HG03565 (cell line): ENCODE data around the gene ASZ1.

ENCODE experiments used
- ATAC-seq: cut with Tn5 transposase; IDR thresholded peaks from one replicate; pipeline ENCODE4 v1.9.1; 2021; ENCODE audit warnings: mild to moderate bottlenecking, moderate library complexity; ENCODE audit not compliant: unreplicated experiment

The ASZ1 gene

GRCh38 chr7:117347962-117348672 lies 79.2 kb downstream of the ASZ1 start:
- peak; percentile 88 for ATAC-seq

- ATAC-seq = no peak
Measured at GRCh38 chr7:117347480-117347879, 79.8 kb downstream of the ASZ1 start.

GRCh38 chr7:117346161-117346560 lies 81.1 kb downstream of the ASZ1 start:
- ATAC-seq = no peak

GRCh38 chr7:117338020-117338419 lies 89.3 kb downstream of the ASZ1 start:
- ATAC-seq = no peak

GRCh38 chr7:117333168-117333567 lies 94.1 kb downstream of the ASZ1 start:
- no peak for ATAC-seq

GRCh38 chr7:117332031-117332430 lies 95.3 kb downstream of the ASZ1 start:
- no peak for ATAC-seq

- no peak for ATAC-seq
Measured at GRCh38 chr7:117325836-117326235, 101.5 kb downstream of the ASZ1 start.

GRCh38 chr7:117324960-117325359 lies 102.3 kb downstream of the ASZ1 start:
- no peak for ATAC-seq

GRCh38 chr7:117323851-117324711 lies 103.2 kb downstream of the ASZ1 start:
- ATAC-seq = no peak

GRCh38 chr7:117323305-117323850 lies 103.9 kb downstream of the ASZ1 start:
- no peak for ATAC-seq

- no peak for ATAC-seq
Measured at GRCh38 chr7:117322741-117323304, 104.5 kb downstream of the ASZ1 start, which contains the start of gene WNT2. TSS of gene WNT2 (minus strand) at chr7:117323058. CDS start at chr7:117322989, 69 bp downstream.

- ATAC-seq = no peak
Measured at GRCh38 chr7:117320523-117320922, 106.8 kb downstream of the ASZ1 start.

GRCh38 chr7:117319181-117319580 lies 108.1 kb downstream of the ASZ1 start:
- ATAC-seq = no peak

GRCh38 chr7:117313582-117313981 lies 113.7 kb downstream of the ASZ1 start:
- no peak for ATAC-seq
